IMR-90 (cell line): ENCODE results near the gene F10. TPM values are rescaled to one million over a fixed set of nuclear protein-coding genes. Genes with fewer than 3 reads are reported as not detected.

Experiments
- ATAC-seq: fragments of 200-7000 bp; cut with Tn5 transposase; 2 replicates; pipeline ENCODE4 v1.9.1; 2020; ENCODE audit warnings: low read depth, mild to moderate bottlenecking, moderate library complexity
- BruUV-seq: library from RNA; stranded (reverse); fragments of 400-500 nt; replicated peaks from 2 replicates; lab custom pipeline; 2021; lab: Mats Ljungman, UMichigan
- CTCF ChIA-PET: fragments of 300-600 bp; formaldehyde crosslinking; extraction: SDS; loops from one replicate; lab custom pipeline; 2021; ENCODE audit warnings: antibody characterized with exemption; lab: Yijun Ruan, JAX
- POLR2A ChIA-PET: fragments of 300-600 bp; sonication (Branson Sonifier 250); formaldehyde crosslinking; loops from one replicate; lab custom pipeline; 2022; ENCODE audit warnings: antibody characterized with exemption; ENCODE audit not compliant: unreplicated experiment; lab: Charles Lee
- DNase-seq: peaks from one replicate; pipeline ENCODE4 v3.0.0; 2013
- H2AFZ ChIP-seq: replicated peaks from 2 replicates; pipeline ENCODE3; 2013; ENCODE audit warnings: low read length, mild to moderate bottlenecking; ENCODE audit not compliant: poor library complexity
- H2AK5ac ChIP-seq: 2 replicates; pipeline ENCODE4 v1.6.1; 2013; ENCODE audit warnings: low read depth, low read length, inconsistent platforms
- H2AK9ac ChIP-seq: replicated peaks from 2 replicates; pipeline ENCODE3; 2013; ENCODE audit warnings: mild to moderate bottlenecking, low read depth, low read length, moderate library complexity; ENCODE audit not compliant: poor library complexity
- H2BK120ac ChIP-seq: 2 replicates; pipeline ENCODE4 v1.6.1; 2013; ENCODE audit warnings: low read depth, low read length, inconsistent platforms
- H2BK15ac ChIP-seq: 3 replicates; pipeline ENCODE4 v1.6.1; 2013; ENCODE audit warnings: low read depth, low read length, inconsistent platforms
- H2BK20ac ChIP-seq: 2 replicates; pipeline ENCODE4 v1.6.1; 2013; ENCODE audit warnings: low read depth, mild to moderate bottlenecking, inconsistent platforms, low read length, moderate library complexity
- H2BK5ac ChIP-seq: 2 replicates; pipeline ENCODE4 v1.6.1; 2013; ENCODE audit warnings: mild to moderate bottlenecking, low read depth, low read length, inconsistent platforms; ENCODE audit not compliant: poor library complexity, severe bottlenecking
- H3K14ac ChIP-seq: replicated peaks from 2 replicates; pipeline ENCODE4 v1.6.1; 2013; ENCODE audit warnings: low read depth, low read length, inconsistent platforms
- H3K18ac ChIP-seq: 2 replicates; pipeline ENCODE4 v1.6.1; 2013; ENCODE audit warnings: low read depth, low read length, control low read depth
- H3K23ac ChIP-seq: 2 replicates; pipeline ENCODE4 v1.6.1; 2013; ENCODE audit warnings: low read depth, low read length, inconsistent platforms
- H3K27ac ChIP-seq: 2 replicates; pipeline ENCODE4 v1.5.1; 2013; ENCODE audit warnings: mild to moderate bottlenecking, control low read depth, low read length; ENCODE audit not compliant: insufficient read depth
- H3K27me3 ChIP-seq: 2 replicates; pipeline ENCODE4 v1.6.1; 2013; ENCODE audit warnings: low read length; ENCODE audit not compliant: control insufficient read depth, insufficient read depth
- H3K36me3 ChIP-seq: 2 replicates; pipeline ENCODE4 v1.6.1; 2013; ENCODE audit warnings: low read length, mixed read lengths; ENCODE audit not compliant: control insufficient read depth, insufficient read depth
- H3K4ac ChIP-seq: 2 replicates; pipeline ENCODE4 v1.6.1; 2013; ENCODE audit warnings: low read depth, low read length, inconsistent platforms
- H3K4me1 ChIP-seq: 2 replicates; pipeline ENCODE4 v1.6.1; 2013; ENCODE audit warnings: low read length, mixed read lengths; ENCODE audit not compliant: control insufficient read depth, insufficient read depth
- H3K4me2 ChIP-seq: 2 replicates; pipeline ENCODE4 v1.6.1; 2013; ENCODE audit warnings: low read depth, mild to moderate bottlenecking, control low read depth, low read length, moderate library complexity
- H3K4me3 ChIP-seq: 2 replicates; pipeline ENCODE4 v1.5.1; 2013; ENCODE audit warnings: low read depth, mild to moderate bottlenecking, control low read depth, low read length, moderate library complexity; ENCODE audit not compliant: insufficient read depth
- H3K56ac ChIP-seq: 2 replicates; pipeline ENCODE4 v1.6.1; 2013; ENCODE audit warnings: low read length, inconsistent platforms; ENCODE audit not compliant: insufficient read depth; ENCODE audit errors: extremely low read depth
- H3K79me1 ChIP-seq, 2 experiments: 2 replicates each; pipeline ENCODE4 v1.6.1; 2013; ENCODE audit warnings: low read length in 2 of 2, inconsistent platforms in 1 of 2, low read depth in 1 of 2
- H3K9ac ChIP-seq: 2 replicates; pipeline ENCODE4 v1.6.1; 2013; ENCODE audit warnings: low read depth, low read length, control low read depth
- H3K9me1 ChIP-seq: 2 replicates; pipeline ENCODE4 v1.6.1; 2013; ENCODE audit warnings: low read length, inconsistent platforms; ENCODE audit not compliant: insufficient read depth
- H3K9me3 ChIP-seq: 2 replicates; pipeline ENCODE4 v1.6.1; 2013; ENCODE audit warnings: low read length; ENCODE audit not compliant: control insufficient read depth, insufficient read depth
- H4K20me1 ChIP-seq: 2 replicates; pipeline ENCODE4 v1.6.1; 2013; ENCODE audit warnings: low read length, inconsistent platforms; ENCODE audit not compliant: insufficient read depth
- H4K5ac ChIP-seq: 2 replicates; pipeline ENCODE4 v1.6.1; 2013; ENCODE audit warnings: mild to moderate bottlenecking, low read depth, low read length, control low read depth
- H4K8ac ChIP-seq, 2 experiments: 2 replicates each; pipeline ENCODE4 v1.6.1; 2013; ENCODE audit warnings: low read depth in 2 of 2, low read length in 2 of 2, control low read depth in 1 of 2, inconsistent platforms in 1 of 2
- H4K91ac ChIP-seq: 2 replicates; pipeline ENCODE4 v1.6.1; 2013; ENCODE audit warnings: low read depth, low read length, inconsistent platforms; ENCODE audit not compliant: insufficient read depth
- BHLHE40 ChIP-seq: fragments of 150-350 bp; IDR thresholded peaks from 2 replicates; pipeline ENCODE4 v1.6.1; 2016; ENCODE audit warnings: mild to moderate bottlenecking, low read depth, low read length
- CEBPB ChIP-seq: IDR thresholded peaks from 2 replicates; pipeline ENCODE4 v1.6.1; 2012; ENCODE audit warnings: low read depth, low read length, improper control_type of control experiment
- CHD1 ChIP-seq: IDR thresholded peaks from 2 replicates; pipeline ENCODE4 v1.6.1; 2012; ENCODE audit warnings: low read depth, low read length, improper control_type of control experiment
- FOS ChIP-seq: fragments of 150-350 bp; IDR thresholded peaks from 2 replicates; pipeline ENCODE4 v1.6.1; 2016; ENCODE audit warnings: low read depth, low read length
- MAFK ChIP-seq: IDR thresholded peaks from 2 replicates; pipeline ENCODE4 v1.6.1; 2012; ENCODE audit warnings: low read depth, low read length, improper control_type of control experiment
- MAZ ChIP-seq: IDR thresholded peaks from 2 replicates; pipeline ENCODE4 v1.6.1; 2012; ENCODE audit warnings: low read depth, mild to moderate bottlenecking, low read length, improper control_type of control experiment, moderate library complexity, borderline replicate concordance
- MXI1 ChIP-seq: IDR thresholded peaks from 2 replicates; pipeline ENCODE4 v1.6.1; 2012; ENCODE audit warnings: low read depth, mild to moderate bottlenecking, low read length, moderate library complexity, borderline replicate concordance
- RAD21 ChIP-seq: IDR thresholded peaks from 2 replicates; pipeline ENCODE4 v1.6.1; 2012; ENCODE audit warnings: low read length, improper control_type of control experiment
- RFX5 ChIP-seq: IDR thresholded peaks from 2 replicates; pipeline ENCODE4 v1.8.0; 2012; ENCODE audit warnings: low read depth, mild to moderate bottlenecking, low read length, moderate library complexity
- SMC3 ChIP-seq: fragments of 150-350 bp; IDR thresholded peaks from 2 replicates; pipeline ENCODE4 v1.6.1; 2016; ENCODE audit warnings: low read depth, mild to moderate bottlenecking, antibody characterized with exemption, low read length, moderate library complexity
- WGBS, 2 experiments: methylation state at CpG; one replicate each; pipeline versions ENCODE4 v1.1.5 to v1.1.7; 2013; ENCODE audit warnings: missing lambda C conversion rate in 2 of 2; ENCODE audit not compliant: insufficient read length in 1 of 2; ENCODE audit errors: extremely low coverage in 2 of 2; 5-methylcytosine and 5-hydroxymethylcytosine counted together
- dilution Hi-C: fragments of 300-500 bp; cut with HindIII; formaldehyde crosslinking; loops from one replicate; pipeline ENCODE4 v1.14.3; 2018; ENCODE audit warnings: low sequenced_read_pairs; ENCODE audit not compliant: unreplicated experiment
- in situ Hi-C: fragments of 300-500 bp; cut with MboI; formaldehyde crosslinking; loops from 3 replicates; pipeline ENCODE4 v1.14.3; 2019; ENCODE audit warnings: low sequenced_read_pairs, inconsistent platforms, mixed read lengths
- intact Hi-C: fragments of 100-400 bp; cut with micrococcal nuclease; formaldehyde crosslinking; loops from 2 replicates; pipeline ENCODE4 v1.10.0; 2022
- polyA plus RNA-seq, 3 experiments: library from polyadenylated mRNA; depleted of rRNA; stranded (reverse); fragments of >200 nt; gene quantifications; 2 replicates each; pipeline ENCODE4 v1.2.3, GENCODE V29; 2012; ENCODE audit warnings: low replicate concordance in 1 of 3
- total RNA-seq: library from RNA; depleted of rRNA; stranded (reverse); fragments of >200 nt; gene quantifications from 2 replicates; pipeline ENCODE4 v1.2.3, GENCODE V29; 2012
- TF ChIP-seq, protein P1 (sequence below): fragments of 150-350 bp; IDR thresholded peaks from 2 replicates; pipeline ENCODE4 v1.6.1; 2016; ENCODE audit warnings: low read depth, mild to moderate bottlenecking, low read length, moderate library complexity, borderline replicate concordance

F10 gene
- total and polyA plus RNA-seq, 2 of the 4 experiments (the other 2 are of a cell fraction): 9.1 to 19.5 TPM

DNA sequence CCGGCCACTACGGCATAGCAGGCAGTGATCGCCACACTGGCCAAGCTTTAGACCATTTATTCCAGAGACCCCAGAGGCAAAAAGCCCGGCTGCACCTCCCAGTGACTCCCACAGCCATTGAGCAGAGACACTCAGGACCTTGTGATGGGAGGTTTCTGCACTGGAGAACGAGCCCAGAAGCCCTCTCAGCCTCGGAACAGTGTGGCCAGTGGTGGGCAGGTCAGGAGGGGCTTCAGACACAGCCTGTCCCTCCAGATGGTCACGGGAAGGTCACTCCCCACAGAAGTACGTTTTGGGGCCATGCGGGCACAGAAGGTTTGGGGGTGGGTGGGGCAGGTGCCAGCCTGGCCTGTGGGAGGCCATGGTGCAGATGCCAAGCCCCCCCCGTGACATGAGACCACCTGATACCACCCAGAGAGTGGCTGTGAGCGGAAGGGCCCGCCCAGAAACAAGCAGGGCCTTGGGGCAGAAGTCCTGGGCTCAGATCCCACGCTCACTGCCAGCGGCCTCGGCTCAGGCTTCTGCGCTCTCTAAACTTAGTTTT lies 599 bp upstream of the F10 start:
- POLR2A ChIA-PET: no interaction called here

More for the DNA sequence above, 599 bp upstream of the F10 start:
- H3K27ac ChIP-seq: no peak overlapping the region
- H4K91ac ChIP-seq: no peak overlapping the region
- peak; percentile 5 for ATAC-seq
- DNase-seq: no peak
- peaks cover 1% of the 10 kb centered on the region; the same call in 1 of the 2 replicates for H3K27me3 ChIP-seq
- BruUV-seq: no TSS peak
- H2BK20ac ChIP-seq: no peak overlapping the region
- no peaks in the 10 kb centered on the region for H3K79me1 ChIP-seq
- no peak overlapping the region for H2BK120ac ChIP-seq
- H3K9ac ChIP-seq: no peak overlapping the region
- H4K8ac ChIP-seq: peak overlapping the region in 1 of 2 experiments; percentile 26; a peak in 3 of 4 replicates
- 79% methylated on average over 6 of the region's 16 CpGs; no CpG with 5 or more reads in 1 of the 2 experiments for WGBS, 2 experiments
- H2AK9ac ChIP-seq: peak overlapping the region; percentile 44
- no peaks in the 10 kb centered on the region for H3K36me3 ChIP-seq
- H3K14ac ChIP-seq: no peak overlapping the region
- H3K56ac ChIP-seq: no peak overlapping the region
- peak overlapping the region; percentile 3; the same call in 1 of the 2 replicates for H3K4ac ChIP-seq
- no peak for TF ChIP-seq MAZ
- TF ChIP-seq MAFK: no peak
- TF ChIP-seq FOS: no peak
- TF ChIP-seq, protein P1, sequence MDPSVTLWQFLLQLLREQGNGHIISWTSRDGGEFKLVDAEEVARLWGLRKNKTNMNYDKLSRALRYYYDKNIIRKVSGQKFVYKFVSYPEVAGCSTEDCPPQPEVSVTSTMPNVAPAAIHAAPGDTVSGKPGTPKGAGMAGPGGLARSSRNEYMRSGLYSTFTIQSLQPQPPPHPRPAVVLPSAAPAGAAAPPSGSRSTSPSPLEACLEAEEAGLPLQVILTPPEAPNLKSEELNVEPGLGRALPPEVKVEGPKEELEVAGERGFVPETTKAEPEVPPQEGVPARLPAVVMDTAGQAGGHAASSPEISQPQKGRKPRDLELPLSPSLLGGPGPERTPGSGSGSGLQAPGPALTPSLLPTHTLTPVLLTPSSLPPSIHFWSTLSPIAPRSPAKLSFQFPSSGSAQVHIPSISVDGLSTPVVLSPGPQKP: no peak
- TF ChIP-seq RAD21: no peak
- no peak for TF ChIP-seq BHLHE40
- no peak for TF ChIP-seq SMC3
- no peak for TF ChIP-seq CEBPB
- TF ChIP-seq RFX5: no peak
- TF ChIP-seq CHD1: no peak
- TF ChIP-seq MXI1: no peak
- H3K18ac ChIP-seq: no peak overlapping the region
- H3K4me1 ChIP-seq: peaks cover 6% of the 10 kb centered on the region; the same call in 1 of the 2 replicates
- no peaks in the 10 kb centered on the region for H3K9me3 ChIP-seq
- H2AK5ac ChIP-seq: no peak overlapping the region; the same call in 1 of the 2 replicates
- H2BK5ac ChIP-seq: no peak overlapping the region
- no peak overlapping the region for H2BK15ac ChIP-seq
- dilution Hi-C loops: no loop called here
- H3K23ac ChIP-seq: no peak overlapping the region
- H3K4me3 ChIP-seq: no peak overlapping the region
- H2AFZ ChIP-seq: peak overlapping the region; percentile 80
- CTCF ChIA-PET: no interaction called here
- no peak overlapping the region for H3K4me2 ChIP-seq
- H4K20me1 ChIP-seq: no peaks in the 10 kb centered on the region
- in situ Hi-C loops: no loop called here
- H3K9me1 ChIP-seq: peaks cover 11% of the 10 kb centered on the region; the same call in 1 of the 2 replicates
- H4K5ac ChIP-seq: peak overlapping the region; percentile 31
- intact Hi-C loops: no loop called here
